CD1c-positive myeloid dendritic cell (primary cell): ENCODE measurements around the gene SEC24D.
A peak's percentile ranks its signal among the peaks of the same experiment; 100 is the strongest.

Source experiments
- DNase-seq: peaks from one replicate; pipeline ENCODE4 v3.0.0-alpha.2; 2016; ENCODE audit errors: extremely low spot score

The SEC24D gene

DNA sequence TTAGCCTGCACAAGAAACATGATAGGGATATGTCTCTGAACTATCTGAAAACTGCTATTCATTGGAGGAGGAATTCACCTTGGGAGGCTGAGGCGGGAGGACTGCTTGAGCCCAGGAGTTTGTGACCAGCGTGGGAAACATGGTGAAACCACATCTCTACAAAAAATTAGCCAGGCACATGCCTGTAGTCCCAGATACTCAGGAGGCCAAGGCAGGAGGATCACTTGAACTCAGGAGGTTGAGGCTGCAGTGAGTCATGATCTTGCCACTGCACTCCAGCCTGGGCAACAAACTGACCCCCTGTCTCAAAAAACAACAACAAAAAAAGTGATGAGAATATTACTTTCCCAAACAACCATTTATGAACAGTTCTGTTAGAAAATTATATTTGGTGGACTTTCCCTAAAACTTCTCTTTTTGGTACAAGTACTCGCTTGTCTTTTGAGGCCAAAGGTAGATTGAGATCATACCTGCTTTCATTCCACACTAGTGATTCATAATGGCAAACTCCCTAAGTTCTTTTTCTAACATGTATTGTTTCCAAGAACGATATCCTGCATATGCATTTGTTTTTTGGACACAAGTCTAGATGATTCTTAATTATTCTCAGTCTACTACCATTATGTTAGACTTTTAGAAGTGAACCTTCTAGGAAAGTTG lies 117.3 kb downstream of the SEC24D start:
- no peak for DNase-seq

DNA sequence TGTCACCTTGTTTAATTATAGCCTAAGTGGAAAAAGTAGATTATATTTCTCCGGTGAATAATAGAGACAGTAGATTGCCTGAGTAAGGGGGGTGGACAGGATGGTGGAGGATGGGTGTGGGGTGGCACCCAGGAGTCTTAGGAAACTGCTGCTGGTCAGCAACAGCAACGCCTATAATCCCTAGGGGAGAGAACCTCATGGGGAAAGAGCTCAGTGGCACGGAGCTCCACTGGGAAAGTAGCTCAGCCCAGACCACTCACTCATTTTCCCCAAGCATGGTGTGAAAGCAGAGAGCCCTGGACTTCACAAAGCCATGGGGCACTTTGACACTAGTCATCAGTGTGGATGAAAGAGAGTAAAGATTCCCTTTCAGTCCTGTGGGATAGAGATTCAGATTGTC lies 119.6 kb downstream of the SEC24D start:
- no peak for DNase-seq

- no peak for DNase-seq
Measured at GRCh38 chr4:118714682-118715081, 121.2 kb downstream of the SEC24D start.

DNA sequence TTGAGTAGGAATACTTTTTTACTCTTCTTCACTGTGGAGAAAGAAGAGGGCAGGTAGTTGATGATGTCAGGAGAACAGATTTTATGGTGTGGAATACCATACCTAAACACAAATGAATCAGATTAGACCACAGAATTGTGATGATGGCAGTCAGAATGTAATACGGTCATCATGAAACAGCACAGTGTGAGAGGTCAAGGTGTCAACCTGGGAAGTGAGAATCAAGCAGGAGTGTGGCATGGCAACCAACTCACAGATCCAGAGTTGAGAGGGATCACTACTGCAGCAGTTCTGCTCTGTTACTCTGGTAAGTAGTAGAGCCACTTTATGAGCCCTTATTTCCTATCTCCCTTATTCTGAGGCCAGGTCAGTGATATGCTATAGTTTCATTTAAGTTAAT lies 123.1 kb downstream of the SEC24D start:
- DNase-seq = no peak

DNA sequence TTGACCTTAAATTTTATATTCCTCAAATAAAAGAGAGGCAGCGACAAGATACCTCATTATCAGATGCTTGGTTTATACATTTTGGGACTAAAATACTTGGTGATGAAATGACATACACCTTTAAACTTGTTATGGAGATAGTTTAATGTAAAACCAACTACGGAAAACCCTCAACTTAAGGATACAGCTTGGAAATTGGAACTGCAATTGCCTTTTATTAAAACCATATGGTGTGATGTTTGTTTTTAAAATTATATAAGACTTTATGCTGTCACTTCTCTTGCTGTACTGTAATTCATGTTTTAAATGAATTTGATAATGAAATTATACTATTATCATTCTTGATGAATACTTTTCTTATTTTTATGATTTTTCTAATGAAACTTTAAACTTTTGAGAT lies 124.9 kb downstream of the SEC24D start:
- no peak for DNase-seq

DNA sequence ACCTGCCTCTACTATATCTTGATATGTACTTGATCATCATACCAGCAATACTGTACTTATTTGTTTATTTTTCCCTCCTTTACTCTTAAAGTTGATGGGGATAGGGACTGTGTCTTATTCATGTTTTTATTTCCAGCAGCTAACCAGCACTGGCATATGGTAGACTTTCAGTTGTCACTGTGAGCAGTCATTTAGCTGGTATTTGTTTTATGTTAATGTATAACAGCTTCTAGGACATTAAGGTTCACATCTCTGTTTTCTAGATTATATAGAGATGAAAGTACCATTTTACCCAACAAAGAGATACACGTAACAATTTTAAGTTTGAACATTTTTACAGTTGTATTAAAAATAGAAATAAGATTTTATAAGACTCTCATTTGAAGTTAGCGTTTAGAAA lies 132.8 kb downstream of the SEC24D start:
- DNase-seq = no peak

- DNase-seq = peak; percentile 92
Measured at GRCh38 chr4:118684873-118685811, 150.8 kb downstream of the SEC24D start, which contains the start of gene METTL14. METTL14 (plus strand) TSS chr4:118685392; CDS start chr4:118685535, 143 bp downstream.

DNA sequence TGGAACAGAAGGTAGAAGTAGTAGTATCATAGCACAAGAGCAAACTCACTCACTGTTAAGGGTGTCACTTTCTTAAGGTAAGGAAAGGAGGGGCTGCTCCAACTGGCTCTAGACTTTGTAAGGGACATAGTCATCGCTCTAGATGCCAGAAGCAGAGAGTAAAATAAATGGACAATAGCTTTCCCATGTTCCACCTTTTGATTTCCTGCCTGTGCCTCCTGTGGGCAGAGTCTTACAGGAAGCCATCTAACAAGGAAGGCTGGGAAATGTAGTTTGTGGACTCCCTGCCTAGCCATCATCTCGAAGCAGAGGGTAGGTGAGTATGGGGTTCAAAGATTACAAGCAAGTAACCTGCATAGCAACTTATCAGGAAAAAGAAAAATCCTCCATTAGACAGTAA lies 152.4 kb downstream of the SEC24D start:
- DNase-seq = no peak

- peak; percentile 34 for DNase-seq
Measured at GRCh38 chr4:118682928-118683327, 153.0 kb downstream of the SEC24D start.

GRCh38 chr4:118680808-118681207 lies 155.1 kb downstream of the SEC24D start:
- DNase-seq = no peak

GRCh38 chr4:118676128-118676527 lies 159.8 kb downstream of the SEC24D start:
- no peak for DNase-seq
